NCI-H2196 (cell line): ENCODE measurements around the gene TRPC6.

ENCODE experiments used
- DNase-seq: peaks from one replicate; lab custom pipeline; 2025; ENCODE audit not compliant: unreplicated experiment; lab: John Stamatoyannopoulos, UW

TRPC6 gene

GRCh38 chr11:101583251-101584128 is at the start of gene TRPC6:
Gene TRPC6 (minus strand): TSS chr11:101584007. CDS start chr11:101583503, 504 bp downstream.
- DNase-seq = no peak

- no peak for DNase-seq
Measured at GRCh38 chr11:101620026-101620425, 36.2 kb upstream of the TRPC6 start.

GRCh38 chr11:101618709-101619108 is 34.9 kb upstream of the TRPC6 start:
- DNase-seq = no peak

- DNase-seq = no peak
Measured at GRCh38 chr11:101617735-101618332, 34.0 kb upstream of the TRPC6 start.

- DNase-seq = no peak
Measured at GRCh38 chr11:101612481-101612880, 28.7 kb upstream of the TRPC6 start.

GRCh38 chr11:101600924-101601323 is 17.1 kb upstream of the TRPC6 start:
- DNase-seq = no peak

GRCh38 chr11:101586965-101587364 is 3.2 kb upstream of the TRPC6 start:
- no peak for DNase-seq

- DNase-seq = no peak
Measured at GRCh38 chr11:101584655-101585054, 848 bp upstream of the TRPC6 start.

GRCh38 chr11:101584129-101584515 is 315 bp upstream of the TRPC6 start:
- no peak for DNase-seq

GRCh38 chr11:101582989-101583250 is 887 bp downstream of the TRPC6 start:
- no peak for DNase-seq

GRCh38 chr11:101582236-101582988 is 1.4 kb downstream of the TRPC6 start:
- no peak for DNase-seq

GRCh38 chr11:101577461-101577860 is 6.3 kb downstream of the TRPC6 start:
- no peak for DNase-seq

GRCh38 chr11:101576456-101576855 is 7.4 kb downstream of the TRPC6 start:
- no peak for DNase-seq

- no peak for DNase-seq
Measured at GRCh38 chr11:101574886-101575285, 8.9 kb downstream of the TRPC6 start.

- DNase-seq = no peak
Measured at GRCh38 chr11:101567071-101567470, 16.7 kb downstream of the TRPC6 start.

GRCh38 chr11:101566626-101567025 is 17.2 kb downstream of the TRPC6 start:
- DNase-seq = no peak

GRCh38 chr11:101563166-101563565 is 20.6 kb downstream of the TRPC6 start:
- no peak for DNase-seq

- DNase-seq = no peak
Measured at GRCh38 chr11:101555366-101555765, 28.4 kb downstream of the TRPC6 start.

GRCh38 chr11:101553891-101554292 is 29.9 kb downstream of the TRPC6 start:
- no peak for DNase-seq

- no peak for DNase-seq
Measured at GRCh38 chr11:101552888-101553287, 30.9 kb downstream of the TRPC6 start.

- no peak for DNase-seq
Measured at GRCh38 chr11:101528541-101528940, 55.3 kb downstream of the TRPC6 start.

- DNase-seq = no peak
Measured at GRCh38 chr11:101523634-101524260, 60.1 kb downstream of the TRPC6 start.
